ENCODE measurements around the gene CSNK1D.

CSNK1D gene

GRCh38 chr17:82202981-82203380 is 70.5 kb downstream of the CSNK1D start:
- no peak for DNase-seq (ENCODE audit: low spot score)
- Histone ChIP-seq H3K4me3 (no peak overlapping the region), H3K27ac (no peak overlapping the region)
- no peak for TF ChIP-seq CTCF (IDR thresholded peaks at IDR 0.05)

- DNase-seq (ENCODE audit: low spot score), result no peak
Measured at GRCh38 chr17:82201498-82201910, 72.0 kb downstream of the CSNK1D start.

GRCh38 chr17:82200743-82201497 is 72.6 kb downstream of the CSNK1D start:
- H3K27ac ChIP-seq, result no peak overlapping the region
- H3K4me3 ChIP-seq, result no peak overlapping the region
- TF ChIP-seq CTCF (IDR thresholded peaks at IDR 0.05), result no peak
- DNase-seq (ENCODE audit: low spot score), result no peak

More at GRCh38 chr17:82201498-82201910, 72.0 kb downstream of the CSNK1D start:
- no peak for TF ChIP-seq CTCF (IDR thresholded peaks at IDR 0.05)
- no peak overlapping the region for H3K27ac ChIP-seq
- H3K4me3 ChIP-seq, result no peak overlapping the region

- Histone ChIP-seq H3K27ac (no peak overlapping the region), H3K4me3 (no peak overlapping the region)
- DNase-seq (ENCODE audit: low spot score), result no peak
- no peak for TF ChIP-seq CTCF (IDR thresholded peaks at IDR 0.05)
Measured at GRCh38 chr17:82200135-82200534, 73.4 kb downstream of the CSNK1D start.

- TF ChIP-seq CTCF (IDR thresholded peaks at IDR 0.05), result no peak
- H3K27ac ChIP-seq, result no peak overlapping the region
- H3K4me3 ChIP-seq, result no peak overlapping the region
- no peak for DNase-seq (ENCODE audit: low spot score)
Measured at GRCh38 chr17:82199496-82199895, 74.0 kb downstream of the CSNK1D start.

- no peak overlapping the region for H3K4me3 ChIP-seq
- no peak overlapping the region for H3K27ac ChIP-seq
- no peak for DNase-seq (ENCODE audit: low spot score)
- TF ChIP-seq CTCF (IDR thresholded peaks at IDR 0.05), result no peak
Measured at GRCh38 chr17:82198092-82198491, 75.4 kb downstream of the CSNK1D start.

Data from coronary artery (tissue), 2 donors.